ENCODE measurements around the gene CHRNA7.

DNA sequence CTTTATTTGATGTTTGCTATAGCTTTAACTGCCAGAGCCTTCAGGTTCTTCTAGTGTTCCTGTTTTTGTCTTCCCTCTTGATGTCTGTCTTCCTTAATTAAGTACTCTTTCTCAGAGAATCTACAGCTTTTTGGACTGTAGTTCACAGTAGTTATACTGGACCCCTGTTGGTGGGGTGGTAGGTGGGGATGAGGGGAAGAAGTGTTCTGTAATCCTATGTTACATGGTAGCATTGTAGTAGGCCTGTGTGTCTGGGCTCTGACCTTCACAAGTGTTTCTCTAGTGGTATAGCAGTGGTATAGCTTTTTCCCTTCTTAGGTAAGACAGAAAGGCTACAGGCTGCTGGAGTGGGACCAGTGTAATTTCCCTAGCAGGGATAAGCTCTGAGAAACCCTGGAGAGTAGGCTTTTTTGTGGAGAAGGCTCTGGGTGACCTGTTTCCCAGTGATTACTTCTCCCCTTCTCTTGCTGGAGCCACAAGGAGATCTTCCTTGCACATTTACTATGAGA is 59.6 kb downstream of the CHRNA7 start:
- TF ChIP-seq, protein P1, sequence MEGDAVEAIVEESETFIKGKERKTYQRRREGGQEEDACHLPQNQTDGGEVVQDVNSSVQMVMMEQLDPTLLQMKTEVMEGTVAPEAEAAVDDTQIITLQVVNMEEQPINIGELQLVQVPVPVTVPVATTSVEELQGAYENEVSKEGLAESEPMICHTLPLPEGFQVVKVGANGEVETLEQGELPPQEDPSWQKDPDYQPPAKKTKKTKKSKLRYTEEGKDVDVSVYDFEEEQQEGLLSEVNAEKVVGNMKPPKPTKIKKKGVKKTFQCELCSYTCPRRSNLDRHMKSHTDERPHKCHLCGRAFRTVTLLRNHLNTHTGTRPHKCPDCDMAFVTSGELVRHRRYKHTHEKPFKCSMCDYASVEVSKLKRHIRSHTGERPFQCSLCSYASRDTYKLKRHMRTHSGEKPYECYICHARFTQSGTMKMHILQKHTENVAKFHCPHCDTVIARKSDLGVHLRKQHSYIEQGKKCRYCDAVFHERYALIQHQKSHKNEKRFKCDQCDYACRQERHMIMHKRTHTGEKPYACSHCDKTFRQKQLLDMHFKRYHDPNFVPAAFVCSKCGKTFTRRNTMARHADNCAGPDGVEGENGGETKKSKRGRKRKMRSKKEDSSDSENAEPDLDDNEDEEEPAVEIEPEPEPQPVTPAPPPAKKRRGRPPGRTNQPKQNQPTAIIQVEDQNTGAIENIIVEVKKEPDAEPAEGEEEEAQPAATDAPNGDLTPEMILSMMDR (IDR thresholded peaks at IDR 0.05) = no peak
- no peak for TF ChIP-seq ZFX (IDR thresholded peaks at IDR 0.05; ENCODE audit: borderline replicate concordance)
